ENCODE results near the gene ABLIM1.

Gene ABLIM1

DNA sequence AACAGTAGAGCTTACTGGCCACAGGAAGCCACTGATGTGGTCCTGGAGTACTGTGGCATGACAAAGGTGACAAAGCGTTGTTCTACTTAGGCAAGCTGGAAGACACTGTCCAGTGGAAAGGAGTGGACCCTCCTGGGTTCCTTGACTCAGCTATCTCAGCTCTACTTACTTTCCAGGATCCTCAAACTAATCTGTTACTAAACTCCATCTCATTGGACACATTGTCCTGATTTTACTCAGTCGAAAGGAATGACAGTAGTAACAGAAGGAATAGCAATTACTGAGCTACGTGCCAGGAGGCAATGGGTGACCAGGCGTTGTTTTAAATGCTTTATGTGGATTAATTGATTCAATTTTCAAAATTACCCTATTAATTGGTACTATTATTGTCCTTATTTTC, 41.6 kb downstream of the ABLIM1 start:
- DNase-seq = no peak

DNA sequence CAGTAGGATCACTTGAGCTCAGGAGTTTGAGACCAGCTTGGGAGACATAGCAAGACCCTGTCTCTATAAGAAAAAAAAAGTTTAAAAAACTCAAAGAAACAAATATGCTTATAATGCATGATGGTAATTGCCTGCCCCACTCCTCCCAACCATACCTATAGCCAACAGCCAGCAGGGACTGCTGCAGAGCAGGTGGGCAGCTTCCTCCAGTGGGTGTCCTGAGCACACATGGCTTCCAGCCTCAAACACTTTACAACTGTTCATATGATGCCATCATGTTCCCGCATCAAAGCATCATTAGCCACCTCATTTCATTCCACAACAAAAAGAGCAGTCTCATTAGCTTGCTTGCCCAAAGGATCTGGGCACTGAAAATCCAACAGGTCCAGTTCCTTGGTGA, 42.0 kb downstream of the ABLIM1 start:
- DNase-seq = no peak

DNA sequence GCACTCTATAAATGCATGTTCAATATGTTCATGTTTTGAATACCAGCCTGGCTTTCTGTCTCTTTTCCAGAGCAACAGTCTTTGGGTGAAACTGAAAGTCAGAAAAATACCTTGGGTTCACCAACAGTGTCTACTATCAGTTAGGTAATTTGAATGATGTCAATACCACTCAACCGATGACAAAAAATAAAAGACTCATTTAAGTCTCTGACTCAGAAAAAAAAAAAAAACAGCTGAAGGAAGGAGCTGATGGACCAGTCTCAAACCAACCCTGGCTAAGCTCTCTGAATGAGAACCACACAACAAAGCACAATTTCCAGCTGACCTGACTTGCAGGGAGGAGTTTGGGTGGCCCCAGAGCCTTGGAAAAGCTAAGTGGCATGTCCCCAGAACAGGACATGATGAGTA, 42.5 kb downstream of the ABLIM1 start:
- DNase-seq = no peak

DNA sequence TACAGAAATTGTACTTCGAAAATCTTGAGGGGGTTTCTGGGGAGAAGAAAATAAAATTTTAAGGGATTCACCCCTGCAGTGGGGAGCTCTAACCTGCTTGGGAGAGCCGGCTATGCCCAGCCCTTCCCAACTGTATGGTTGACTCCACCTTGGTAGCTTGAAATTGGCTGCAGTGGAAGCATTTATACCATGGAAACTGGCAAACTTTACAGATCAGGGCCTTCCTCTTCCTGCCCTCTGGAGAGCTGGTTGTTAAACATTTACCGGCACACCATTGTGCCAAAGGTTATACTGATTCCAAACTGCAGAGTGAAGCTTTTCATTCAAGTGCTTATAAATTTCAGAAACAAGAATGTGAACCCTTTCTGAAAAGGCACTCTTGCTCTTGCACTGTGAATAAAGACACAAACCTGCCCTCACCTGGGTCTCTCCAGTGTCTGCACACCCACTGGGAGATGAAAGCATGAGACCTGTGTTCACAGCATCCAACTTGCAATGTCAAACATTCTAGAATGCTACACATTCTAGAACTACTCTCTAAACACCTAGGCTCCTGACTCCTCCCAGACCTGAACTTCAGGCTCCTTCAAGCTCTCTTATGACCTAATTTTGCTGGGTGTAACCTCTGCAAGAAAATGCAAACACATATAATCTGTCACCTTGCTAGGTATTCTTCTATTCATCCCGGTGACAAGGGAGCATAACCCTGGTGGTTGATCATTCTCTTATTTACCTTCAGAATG, 44.7 kb downstream of the ABLIM1 start:
- no peak for DNase-seq

DNA sequence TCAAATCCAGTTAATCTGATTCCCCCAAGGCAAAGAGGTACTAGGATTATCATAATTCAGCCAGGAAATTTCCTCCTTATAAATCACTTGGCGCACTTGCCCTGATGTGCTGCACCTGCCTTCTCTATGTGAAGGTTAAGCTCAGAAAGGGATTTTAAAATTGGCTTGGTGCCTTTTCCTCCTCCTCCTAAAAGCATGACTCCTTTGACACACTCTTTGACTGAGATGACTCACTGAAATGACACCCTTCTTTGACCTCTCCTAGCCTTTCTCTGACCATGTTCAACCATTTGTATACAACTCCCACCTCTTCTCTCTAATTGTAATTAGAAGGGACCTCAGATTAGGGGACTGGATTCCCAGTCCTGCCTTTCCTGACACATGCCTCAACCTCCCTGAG, 46.5 kb downstream of the ABLIM1 start:
- DNase-seq = no peak

DNA sequence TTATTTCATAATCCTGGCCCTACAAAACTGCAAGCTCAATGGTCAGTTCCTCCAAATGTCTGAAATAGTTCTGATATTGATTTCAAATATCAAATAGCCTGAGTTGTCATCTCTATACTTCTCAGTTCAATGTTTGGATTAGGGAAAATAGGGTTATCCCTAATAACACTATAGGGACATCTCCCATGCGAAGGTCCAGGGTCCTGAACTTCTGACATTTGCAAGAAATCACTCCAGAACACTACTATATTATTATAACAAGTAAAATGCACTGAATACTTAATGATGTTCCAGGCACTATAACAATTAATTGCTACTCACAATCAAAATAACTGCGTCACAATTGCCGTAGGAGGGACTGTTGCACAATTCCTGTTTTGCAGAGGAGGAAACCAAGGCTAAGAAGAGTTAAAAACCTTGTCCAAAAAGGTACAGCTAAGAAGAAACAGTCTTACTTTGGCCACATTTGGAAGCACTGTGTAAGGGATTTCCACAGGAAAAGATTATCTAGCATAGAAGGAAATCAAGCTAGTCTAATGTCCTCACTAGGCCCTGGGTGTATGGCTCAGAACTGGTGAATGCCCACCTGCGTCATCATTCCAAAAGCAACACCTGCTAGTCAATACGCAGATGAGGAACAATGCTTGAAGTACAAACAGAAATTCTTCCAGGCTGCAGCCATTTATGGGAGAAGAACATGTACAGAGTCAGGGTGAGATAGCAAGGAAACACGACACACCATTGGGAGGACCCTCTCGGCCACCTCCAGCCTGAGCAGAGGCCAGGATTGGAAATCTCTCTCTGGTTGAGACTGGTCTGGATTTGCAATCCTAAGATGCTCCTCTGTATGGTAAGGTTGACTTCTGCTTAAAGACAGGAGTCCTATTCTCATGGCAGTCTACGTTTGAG, 48.3 kb downstream of the ABLIM1 start:
- DNase-seq = no peak

DNA sequence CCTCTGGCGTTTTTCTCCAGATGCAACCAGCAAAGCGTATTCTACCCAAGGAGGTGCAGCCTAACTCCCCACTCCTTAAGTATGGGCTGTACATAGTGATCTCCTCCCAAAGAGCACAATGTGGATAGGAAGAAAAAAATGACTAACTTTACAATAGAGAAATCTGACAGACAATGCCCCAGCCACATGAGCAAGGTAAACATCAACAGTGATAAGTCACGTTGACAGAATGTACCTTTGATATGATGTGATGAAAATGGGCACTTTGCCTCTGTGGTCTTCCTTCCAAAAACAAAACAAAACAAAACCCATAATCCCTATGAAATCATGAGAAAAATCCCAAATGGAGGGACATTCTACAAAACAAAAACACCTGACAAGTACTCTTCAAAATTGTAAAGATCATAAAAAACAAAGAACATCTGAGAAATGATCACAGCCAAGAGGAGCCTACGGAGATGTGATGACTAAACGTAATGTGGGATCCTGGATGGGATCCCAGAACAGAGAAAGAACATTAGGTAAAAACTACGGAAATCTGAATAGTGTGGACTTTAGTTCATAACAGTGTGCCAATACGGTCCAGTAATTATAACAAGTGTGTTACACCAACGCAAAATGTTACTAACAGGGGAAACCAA, 50.6 kb downstream of the ABLIM1 start:
- no peak for DNase-seq

DNA sequence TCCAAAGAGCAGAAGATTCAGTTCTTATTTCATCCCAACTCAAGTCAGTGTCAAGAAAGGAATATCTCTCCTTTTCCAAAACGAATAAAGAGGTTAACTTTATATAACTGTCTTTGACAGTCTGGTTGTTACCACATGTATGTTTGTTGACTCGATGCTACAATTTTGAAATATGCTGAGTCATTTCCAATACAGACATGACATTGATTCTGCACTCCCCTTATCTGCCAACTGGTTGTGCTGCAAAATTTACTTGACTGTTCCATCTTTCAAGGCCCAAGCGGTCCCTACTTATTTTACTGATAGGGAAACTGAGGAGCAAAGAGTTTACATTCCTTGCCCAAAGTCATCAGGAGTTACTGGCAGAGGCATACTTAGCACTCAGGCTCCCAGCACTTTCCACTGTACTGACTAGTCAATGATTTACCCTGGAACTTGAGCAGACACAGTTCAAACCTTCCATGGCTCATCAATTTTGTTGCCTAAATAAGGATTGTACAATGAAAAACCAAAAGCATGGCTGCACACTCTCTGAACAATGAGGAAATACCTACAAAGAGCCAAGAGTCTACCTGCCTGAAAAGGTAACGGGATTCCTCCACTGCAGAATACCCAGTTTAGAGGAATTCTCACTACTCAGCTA, 52.8 kb downstream of the ABLIM1 start:
- DNase-seq = no peak

DNA sequence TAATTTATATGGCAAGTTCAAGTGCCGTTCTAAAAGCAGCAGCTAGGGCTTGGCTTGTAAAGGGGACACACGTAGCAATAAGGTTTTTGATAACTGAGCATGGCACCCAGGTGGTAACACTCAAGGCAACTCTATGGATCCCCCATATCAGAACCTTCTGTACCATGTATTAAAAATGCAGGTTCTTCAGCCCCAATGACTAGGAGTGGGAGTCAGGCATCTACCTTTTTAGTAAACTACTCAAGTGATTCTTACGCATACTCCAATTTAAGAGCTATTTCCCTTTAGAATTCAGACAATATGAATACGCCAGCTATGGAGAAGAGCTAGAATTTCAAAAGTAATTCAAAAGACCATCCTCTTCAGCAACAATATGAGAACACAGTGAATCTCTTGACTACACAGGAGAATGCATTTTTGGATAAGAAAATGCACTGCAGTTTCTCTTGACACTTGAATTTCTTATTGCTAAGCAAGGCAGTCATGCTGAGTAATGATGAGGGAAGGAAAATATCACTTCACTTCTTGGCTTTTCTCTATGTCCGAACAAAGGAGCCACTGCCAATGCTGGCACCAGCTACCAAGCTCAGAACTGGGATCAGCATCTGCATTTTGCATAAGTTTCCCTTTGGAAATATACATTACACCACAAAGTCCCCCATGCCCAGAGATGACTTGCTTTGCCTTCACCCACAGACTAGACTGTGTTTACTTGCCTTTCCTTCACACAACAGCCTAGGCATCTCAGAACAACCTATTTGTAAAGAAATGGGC, 53.5 kb downstream of the ABLIM1 start:
- DNase-seq = no peak

DNA sequence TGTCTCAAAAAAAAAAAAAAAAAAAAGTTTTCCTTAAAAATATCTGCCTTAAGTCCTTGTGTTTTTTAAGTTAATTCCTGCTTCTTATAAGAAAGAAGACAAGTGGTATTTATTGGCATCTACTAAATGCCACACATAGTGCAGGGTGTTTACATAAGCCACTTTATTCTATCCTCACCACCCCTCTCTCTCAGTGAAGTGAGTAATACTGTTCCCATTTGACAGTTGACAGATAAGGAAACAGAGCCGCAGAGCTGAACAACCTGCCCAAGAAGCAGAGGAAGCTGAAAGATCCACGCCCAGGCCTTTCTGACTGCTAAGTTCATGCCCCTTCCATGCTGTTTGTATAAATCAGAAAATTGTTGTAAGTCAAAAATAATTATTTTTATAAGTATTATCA, 54.1 kb downstream of the ABLIM1 start:
- no peak for DNase-seq

DNA sequence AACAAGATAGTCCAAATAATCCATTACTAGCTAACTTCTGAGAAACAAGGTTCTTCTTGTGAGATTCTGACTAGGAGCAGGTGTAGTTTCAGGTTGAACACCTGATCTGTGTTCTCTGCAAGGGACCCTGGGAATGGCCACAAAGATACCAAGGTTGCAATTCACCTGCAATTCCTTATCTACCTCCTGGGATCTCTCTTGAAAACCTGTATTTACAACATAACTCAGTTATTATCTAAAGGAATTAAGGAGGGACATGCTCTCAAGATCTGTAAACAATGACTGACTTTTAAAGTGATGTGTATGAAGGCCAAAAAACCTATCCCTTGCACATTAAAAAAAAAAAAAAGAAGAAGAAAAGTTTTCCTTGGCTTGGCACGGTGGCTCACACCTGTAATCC, 54.8 kb downstream of the ABLIM1 start:
- DNase-seq = no peak

DNA sequence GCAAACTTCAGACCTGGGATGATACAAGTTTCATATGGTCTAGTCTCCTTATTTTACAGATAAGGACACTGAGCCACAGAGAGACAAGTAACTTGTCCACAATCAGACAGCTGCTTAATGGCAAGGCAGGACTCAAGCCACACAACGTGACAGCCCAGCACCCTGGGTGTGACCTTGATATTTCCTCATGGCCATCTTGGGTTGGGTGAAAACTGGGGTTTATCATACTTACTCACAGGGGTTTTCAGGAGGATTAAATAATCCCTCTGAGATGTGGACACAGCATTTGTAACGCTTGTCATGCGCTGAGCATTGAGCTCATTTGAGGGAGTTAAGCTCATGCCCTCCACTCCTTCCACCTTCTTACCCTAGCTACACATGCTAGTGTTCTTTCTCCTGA, 58.0 kb downstream of the ABLIM1 start:
- peak in 1 of 2 donors; percentile 6 for DNase-seq

DNA sequence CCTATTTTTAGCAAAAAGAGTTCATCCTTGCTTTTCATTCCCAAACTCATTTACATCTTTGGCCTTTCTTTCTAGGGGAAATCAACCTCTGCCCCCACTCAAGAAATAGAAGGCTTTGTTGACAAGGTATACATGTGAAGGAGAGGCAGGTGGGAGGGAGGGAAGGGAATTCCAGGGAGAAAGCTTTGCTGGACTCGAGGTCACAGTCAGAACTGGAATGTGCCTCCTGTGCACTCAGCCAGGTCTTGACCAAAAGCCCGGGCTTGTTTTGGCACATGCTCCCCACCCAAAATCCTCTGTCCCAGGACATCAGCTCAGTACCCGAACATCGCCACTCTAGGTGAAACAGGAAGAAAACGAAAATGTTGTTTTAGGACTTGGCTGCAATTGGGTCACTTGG, 61.3 kb downstream of the ABLIM1 start:
- DNase-seq = no peak

DNA sequence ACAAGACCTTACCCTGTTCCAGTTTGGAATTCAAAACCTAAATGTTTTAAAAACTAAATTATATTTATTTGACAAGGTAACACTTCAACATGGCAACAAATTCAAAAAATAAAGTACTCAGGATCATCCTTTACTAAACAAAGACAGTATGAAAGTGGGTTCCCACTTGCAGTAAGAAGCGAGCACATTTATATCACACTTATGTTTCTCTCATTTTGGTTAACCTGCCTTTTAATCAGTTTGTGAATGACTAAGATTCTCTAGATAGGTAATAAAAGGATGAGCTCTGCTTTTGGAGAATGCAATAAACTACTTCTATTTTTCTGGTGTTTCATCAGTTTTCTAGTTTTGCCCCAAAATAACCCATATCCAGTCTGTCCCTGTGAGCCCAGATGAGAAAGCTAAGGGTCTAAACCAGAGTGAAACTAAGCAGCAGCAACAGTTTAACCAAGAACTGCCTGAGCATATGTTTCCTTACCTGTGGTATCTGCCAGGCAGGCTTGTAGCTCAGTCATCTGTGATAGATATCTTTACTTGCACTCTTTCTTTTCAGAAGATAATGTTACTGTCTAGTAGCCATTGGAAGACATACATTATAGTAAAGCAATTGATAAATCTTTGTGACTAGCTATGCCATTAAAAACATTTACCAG, 64.1 kb downstream of the ABLIM1 start:
- DNase-seq = no peak

DNA sequence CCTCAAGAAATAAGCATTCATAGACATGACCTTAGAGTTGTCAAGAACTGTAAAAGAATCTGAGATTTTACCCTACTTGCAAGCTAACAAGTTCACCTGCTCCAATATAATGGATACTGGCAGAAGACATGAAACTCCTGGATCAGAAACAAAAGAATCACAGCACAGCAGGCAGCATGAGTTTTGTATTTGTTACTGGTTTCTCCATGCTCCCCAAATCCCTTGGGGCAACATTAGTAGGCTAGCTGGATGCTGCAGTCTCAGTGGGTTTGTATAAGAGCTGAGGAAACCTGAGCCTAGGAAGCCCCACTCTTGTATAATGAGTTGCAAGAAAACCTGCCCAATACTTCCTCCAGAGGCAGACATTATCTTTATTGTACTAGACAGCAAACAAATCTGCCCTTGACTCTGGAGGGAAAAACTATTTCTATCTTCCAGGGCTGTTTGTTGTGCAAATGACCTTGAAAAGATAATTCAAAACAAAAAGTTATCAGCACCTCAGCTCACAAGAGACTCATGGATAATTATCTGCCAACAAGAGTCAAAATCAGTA, 64.8 kb downstream of the ABLIM1 start:
- DNase-seq = no peak

DNA sequence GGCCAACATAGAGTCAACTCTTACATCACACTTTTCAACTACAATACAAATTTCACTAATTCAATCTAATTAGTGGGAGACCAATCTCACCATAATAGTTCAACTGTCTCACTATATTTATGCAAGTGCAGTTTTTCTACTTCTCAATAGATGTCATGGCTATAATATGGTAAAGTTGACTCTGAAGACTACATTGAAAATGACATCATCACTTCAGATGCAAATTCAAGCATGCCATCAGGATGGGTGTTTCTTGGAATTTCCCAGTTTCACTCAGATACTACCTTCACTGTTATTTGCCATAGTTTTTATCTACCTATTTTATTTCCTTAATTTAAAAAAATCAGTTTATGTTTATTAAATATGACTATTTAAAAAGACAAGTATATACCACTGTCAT, 67.1 kb downstream of the ABLIM1 start:
- no peak for DNase-seq

DNA sequence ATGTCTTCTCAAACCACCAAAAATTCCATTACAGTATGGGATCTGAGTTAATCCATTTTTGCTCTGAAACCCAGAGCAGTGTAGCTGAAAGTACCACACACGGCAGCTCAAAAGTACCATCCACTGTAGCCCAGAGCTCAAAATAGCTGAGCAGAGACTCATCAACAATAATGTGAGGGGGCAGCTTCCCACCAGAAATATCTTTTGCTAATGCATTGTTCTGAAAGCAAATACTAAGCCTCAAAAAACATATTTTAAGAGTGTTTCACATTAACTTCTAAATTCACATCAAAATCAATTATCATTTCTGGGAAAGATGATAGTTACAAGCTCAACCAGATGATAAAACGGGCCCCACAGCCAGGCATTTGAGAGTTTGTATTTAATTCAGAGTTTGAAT, 73.7 kb downstream of the ABLIM1 start:
- DNase-seq = no peak

DNA sequence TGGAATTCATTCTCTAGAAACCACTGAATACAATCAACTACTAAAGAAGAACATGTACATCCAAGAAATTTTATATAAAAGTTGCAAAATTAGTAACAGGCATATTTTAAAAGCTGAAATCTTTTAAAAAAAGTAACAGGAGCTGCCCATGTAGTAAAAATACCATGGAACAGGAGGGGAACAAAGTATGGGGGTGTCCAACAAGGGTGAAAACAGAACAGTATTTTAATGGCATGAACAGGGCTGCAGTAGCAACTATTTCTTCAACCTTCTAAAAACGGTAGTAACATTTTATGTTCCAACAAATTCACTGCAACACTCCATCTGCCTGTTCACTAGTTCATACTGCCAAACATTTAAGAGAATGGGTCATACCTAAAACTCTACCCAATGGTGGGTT, 77.0 kb downstream of the ABLIM1 start:
- DNase-seq = no peak

DNA sequence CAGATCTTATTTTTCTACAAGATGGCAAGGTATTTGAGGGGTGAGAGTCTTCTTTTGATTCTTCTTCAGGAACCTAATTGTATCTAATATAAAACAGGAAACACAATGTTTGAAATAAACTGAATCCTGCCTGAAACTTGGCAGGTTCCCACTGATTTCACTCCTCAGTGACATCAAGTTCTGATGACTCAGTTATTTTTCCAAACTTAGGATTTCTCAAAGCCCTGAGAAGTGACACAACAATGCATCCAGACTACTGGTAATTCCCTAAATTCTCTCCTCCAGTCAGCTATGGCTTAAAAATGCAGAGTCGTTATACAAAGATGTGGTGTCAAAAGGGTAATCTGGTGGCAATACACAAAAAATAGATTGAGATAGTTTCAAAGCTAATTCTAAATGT, 80.9 kb downstream of the ABLIM1 start:
- peak; percentile 18 to 55 for DNase-seq

DNA sequence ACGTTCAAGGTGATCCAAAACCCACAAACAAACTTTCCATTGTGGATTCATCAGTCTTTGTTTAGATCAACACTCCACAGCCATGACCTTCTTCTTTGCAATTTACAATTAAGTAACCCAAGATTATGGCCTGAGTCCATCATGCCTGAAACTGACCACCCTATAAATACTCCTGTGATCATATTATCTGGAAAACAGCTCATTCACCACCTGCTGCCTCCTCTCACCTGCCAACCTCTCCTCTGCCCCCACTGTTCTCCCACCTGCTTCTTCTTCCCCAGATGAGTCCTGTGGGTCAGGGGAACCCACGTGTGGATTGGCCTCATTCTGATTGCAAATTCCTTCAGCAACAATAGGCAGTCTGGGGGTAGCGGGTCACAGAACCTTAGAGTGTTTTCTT, 81.4 kb downstream of the ABLIM1 start:
- DNase-seq = no peak

DNA sequence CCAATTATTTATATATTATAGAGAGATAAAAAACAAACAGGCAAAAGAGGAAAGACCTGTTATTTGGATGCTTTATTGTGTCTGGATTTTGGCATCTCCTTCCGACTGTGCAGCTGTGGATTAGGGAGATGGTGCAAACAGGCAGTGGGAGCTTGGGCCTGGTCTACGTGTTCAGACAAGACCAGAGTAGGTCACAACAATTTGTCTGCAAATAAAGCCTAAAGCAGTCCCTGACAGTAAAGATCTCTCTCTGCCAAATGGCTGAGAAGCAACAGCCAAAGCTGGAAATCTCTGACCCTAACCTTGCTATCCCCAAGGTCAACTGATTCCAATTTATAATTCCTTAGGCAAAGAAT, 82.0 kb downstream of the ABLIM1 start:
- no peak for DNase-seq

All from inflammatory macrophage treated with lipopolysaccharide for 1 hour (primary cell).